SK-N-SH (cell line): ENCODE data around the gene DNAH14. TPM values are rescaled to one million over a fixed set of nuclear protein-coding genes. Genes with fewer than 3 reads are reported as not detected.

Experiments
- CTCF ChIA-PET: fragments of 300-600, 350-600 bp; formaldehyde crosslinking; extraction: SDS; loops from one replicate; lab custom pipeline; 2021; lab: Yijun Ruan, JAX
- POLR2A ChIA-PET: fragments of 350-600 bp; sonication (Branson Sonifier 250); formaldehyde crosslinking; extraction: SDS; loops from one replicate; lab custom pipeline; 2020; ENCODE audit warnings: antibody characterized with exemption, inconsistent platforms; lab: Yijun Ruan, JAX
- DNase-seq: peaks from one replicate; pipeline ENCODE4 v3.0.0; 2012
- H2AFZ ChIP-seq: fragments of 200-600 bp; sonication (generic); 2 replicates; pipeline ENCODE4 v1.8.1; 2016; ENCODE audit warnings: antibody characterized with exemption, mild to moderate bottlenecking, low read depth
- H3F3A ChIP-seq: fragments of 200-600 bp; sonication (generic); replicated peaks from 2 replicates; pipeline ENCODE3; 2016; ENCODE audit warnings: antibody characterized with exemption, mild to moderate bottlenecking; ENCODE audit not compliant: insufficient read depth
- H3K27ac ChIP-seq, 2 experiments: fragments of 200-500 bp in 1 of 2; fragments of 200-600 bp in 1 of 2; sonication (Bioruptor generic) in 1 of 2; sonication (generic), shearing (Covaris generic) in 1 of 2; 2 replicates each; pipeline versions ENCODE4 v1.5.1 to v1.6.1; 2014 to 2016; ENCODE audit warnings: low read depth in 2 of 2, inconsistent platforms in 1 of 2, low read length in 1 of 2, mild to moderate bottlenecking in 1 of 2, mixed read lengths in 1 of 2
- H3K27me3 ChIP-seq: fragments of 200-600 bp; sonication (generic), shearing (Covaris generic); 2 replicates; pipeline ENCODE4 v1.6.1; 2016; ENCODE audit warnings: mixed run types; ENCODE audit not compliant: insufficient read depth
- H3K36me3 ChIP-seq, 2 experiments: fragments of 200-500 bp in 1 of 2; fragments of 200-600 bp in 1 of 2; sonication (Bioruptor generic) in 1 of 2; sonication (generic) in 1 of 2; replicated peaks in 1 of 2; 2 replicates each; pipeline versions ENCODE3 to v1.5.1; 2014 to 2016; ENCODE audit warnings: low read length in 1 of 2, mild to moderate bottlenecking in 1 of 2; ENCODE audit not compliant: insufficient read depth in 2 of 2, control insufficient read depth in 1 of 2
- H3K4me1 ChIP-seq, 2 experiments: fragments of 200-500 bp in 1 of 2; fragments of 200-600 bp in 1 of 2; sonication (Bioruptor generic) in 1 of 2; sonication (generic), shearing (Covaris generic) in 1 of 2; 2 replicates each; pipeline versions ENCODE4 v1.5.1 to v1.6.1; 2014 to 2016; ENCODE audit warnings: low read depth in 1 of 2, low read length in 1 of 2, mixed run types in 1 of 2; ENCODE audit not compliant: insufficient read depth in 2 of 2, control insufficient read depth in 1 of 2
- H3K4me2 ChIP-seq: fragments of 200-600 bp; sonication (generic), shearing (Covaris generic); 2 replicates; pipeline ENCODE4 v1.6.1; 2017; ENCODE audit warnings: mixed run types
- H3K4me3 ChIP-seq, 2 experiments: fragments of 200-500 bp in 1 of 2; fragments of 200-600 bp in 1 of 2; sonication (Bioruptor generic) in 1 of 2; sonication (generic), shearing (Covaris generic) in 1 of 2; 2 replicates each; pipeline versions ENCODE4 v1.5.1 to v1.8.1; 2014 to 2016; ENCODE audit warnings: low read depth in 2 of 2, inconsistent platforms in 1 of 2, low read length in 1 of 2, mild to moderate bottlenecking in 1 of 2, mixed read lengths in 1 of 2, moderate library complexity in 1 of 2
- H3K79me2 ChIP-seq: fragments of 200-600 bp; sonication (generic); 2 replicates; pipeline ENCODE4 v1.8.1; 2017; ENCODE audit warnings: mild to moderate bottlenecking; ENCODE audit not compliant: insufficient read depth
- H3K9ac ChIP-seq: fragments of 200-600 bp; sonication (generic); 2 replicates; pipeline ENCODE4 v1.6.1; 2017; ENCODE audit warnings: mixed run types
- H3K9me2 ChIP-seq: fragments of 200-600 bp; sonication (generic); 2 replicates; pipeline ENCODE4 v1.6.1; 2017; ENCODE audit warnings: mixed run types
- H3K9me3 ChIP-seq: fragments of 200-600 bp; sonication (generic); 2 replicates; pipeline ENCODE4 v1.6.1; 2017; ENCODE audit warnings: mixed run types, mild to moderate bottlenecking, moderate library complexity
- H4K20me1 ChIP-seq: fragments of 200-600 bp; sonication (generic); 2 replicates; pipeline ENCODE4 v1.6.1; 2017; ENCODE audit warnings: mild to moderate bottlenecking, mixed run types; ENCODE audit not compliant: insufficient read depth
- CHD2 ChIP-seq: fragments of 150-350 bp; IDR thresholded peaks from 2 replicates; pipeline ENCODE4 v1.6.1; 2018; ENCODE audit warnings: low read length; ENCODE audit not compliant: partially characterized antibody
- CTCF ChIP-seq: fragments of 200-600 bp; sonication (generic); IDR thresholded peaks from 2 replicates; pipeline ENCODE4 v1.6.1; 2017; ENCODE audit warnings: antibody characterized with exemption, mild to moderate bottlenecking, moderate library complexity
- ELF1 ChIP-seq: IDR thresholded peaks from 2 replicates; pipeline ENCODE4 v1.4.0; 2012
- EP300 ChIP-seq, 2 experiments: IDR thresholded peaks; 2 replicates each; pipeline versions ENCODE4 v1.4.0 to v1.6.1; 2012; ENCODE audit warnings: borderline replicate concordance in 1 of 2, low read depth in 1 of 2, low read length in 1 of 2
- EZH2phosphoT487 ChIP-seq: fragments of 200-600 bp; sonication (generic); IDR thresholded peaks from 2 replicates; pipeline ENCODE4 v1.6.1; 2017; ENCODE audit warnings: low read depth, mixed run types, mild to moderate bottlenecking, antibody characterized with exemption, moderate library complexity, borderline replicate concordance
- FOSL2 ChIP-seq: IDR thresholded peaks from 2 replicates; pipeline ENCODE4 v1.4.0; 2012; ENCODE audit warnings: low read depth, mild to moderate bottlenecking, moderate library complexity, borderline replicate concordance
- FOXM1 ChIP-seq: IDR thresholded peaks from 2 replicates; pipeline ENCODE4 v1.4.0; 2012; ENCODE audit warnings: low read depth, mild to moderate bottlenecking
- GATA2 ChIP-seq: sonication (generic); formaldehyde crosslinking; IDR thresholded peaks from 2 replicates; pipeline ENCODE4 v1.5.0; 2020; ENCODE audit warnings: mild to moderate bottlenecking, missing genetic modification reagents
- NFIC ChIP-seq: IDR thresholded peaks from 2 replicates; pipeline ENCODE4 v1.4.0; 2012; ENCODE audit warnings: borderline replicate concordance
- PBX3 ChIP-seq: IDR thresholded peaks from 2 replicates; pipeline ENCODE4; 2012
- POLR2AphosphoS5 ChIP-seq: IDR thresholded peaks from 2 replicates; pipeline ENCODE4 v1.6.1; 2012; ENCODE audit warnings: low read depth, low read length
- RCOR1 ChIP-seq: fragments of 150-350 bp; IDR thresholded peaks from 2 replicates; pipeline ENCODE4 v1.6.1; 2017; ENCODE audit warnings: antibody characterized with exemption, low read length
- REST ChIP-seq: IDR thresholded peaks from 2 replicates; pipeline ENCODE4 v1.6.1; 2012; ENCODE audit warnings: mild to moderate bottlenecking, low read depth, low read length, moderate library complexity
- RFX5 ChIP-seq: IDR thresholded peaks from 2 replicates; pipeline ENCODE4 v1.6.1; 2012; ENCODE audit warnings: mild to moderate bottlenecking, improper control_type of control experiment, low read length
- RXRA ChIP-seq: IDR thresholded peaks from 2 replicates; pipeline ENCODE4 v1.4.0; 2012; ENCODE audit warnings: low read depth, mild to moderate bottlenecking, borderline replicate concordance
- SMC3 ChIP-seq: IDR thresholded peaks from 2 replicates; pipeline ENCODE4 v1.6.1; 2012; ENCODE audit warnings: low read depth, low read length, improper control_type of control experiment
- TEAD4 ChIP-seq: IDR thresholded peaks from 2 replicates; pipeline ENCODE4 v1.4.0; 2012; ENCODE audit warnings: mild to moderate bottlenecking, borderline replicate concordance; ENCODE audit not compliant: insufficient read depth
- USF1 ChIP-seq: IDR thresholded peaks from 2 replicates; pipeline ENCODE4 v1.4.0; 2012; ENCODE audit warnings: low read depth, borderline replicate concordance
- WGBS: methylation state at CpG from one replicate; pipeline ENCODE4 v1.1.6; 2017; ENCODE audit warnings: low lambda C conversion rate; 5-methylcytosine and 5-hydroxymethylcytosine counted together
- polyA plus RNA-seq, 3 experiments: library from polyadenylated mRNA; depleted of rRNA; stranded (reverse); fragments of >200 nt; gene quantifications; 2 replicates each; pipeline ENCODE4 v1.2.3, GENCODE V29; 2012
- TF ChIP-seq, protein P1 (sequence below): IDR thresholded peaks from 2 replicates; pipeline ENCODE4 v1.4.0; 2012; ENCODE audit warnings: low read depth, borderline replicate concordance

Gene DNAH14
- polyA plus RNA-seq, 1 of the 3 experiments (the other 2 are of a cell fraction) = 8.0 TPM

GRCh38 chr1:225097175-225097574, 167.7 kb downstream of the DNAH14 start:
- H3K9me2 ChIP-seq = no peaks in the 10 kb centered on the region
- POLR2A ChIA-PET = no interaction called here
- 76% methylated on average over 3 of the region's 3 CpGs for WGBS
- H2AFZ ChIP-seq = no peak overlapping the region
- no peaks in the 10 kb centered on the region for H4K20me1 ChIP-seq
- no peaks in the 10 kb centered on the region for H3K36me3 ChIP-seq
- H3K79me2 ChIP-seq = no peaks in the 10 kb centered on the region
- H3K9me3 ChIP-seq = 0 out of 2 replicates have a peak, but pooled peaks cover 10% of the 10 kb centered on the region
- no peak overlapping the region for H3K9ac ChIP-seq
- H3K4me1 ChIP-seq = no peaks in the 10 kb centered on the region
- no peaks in the 10 kb centered on the region for H3F3A ChIP-seq
- H3K27me3 ChIP-seq = no peaks in the 10 kb centered on the region
- TF ChIP-seq POLR2AphosphoS5 (no peak), RXRA (no peak), GATA2 (no peak), EP300 (IDR thresholded peaks at IDR 0.05; ENCODE audit: borderline replicate concordance in 1 of 2, low read depth in 1 of 2, low read length in 1 of 2) (no peak), TEAD4 (no peak), ELF1 (no peak), FOSL2 (no peak), USF1 (no peak), REST (no peak), CHD2 (no peak), RFX5 (no peak), SMC3 (no peak), CTCF (no peak), NFIC (no peak), RCOR1 (no peak), EZH2phosphoT487 (no peak), PBX3 (no peak), FOXM1 (no peak)
- TF ChIP-seq, protein P1, sequence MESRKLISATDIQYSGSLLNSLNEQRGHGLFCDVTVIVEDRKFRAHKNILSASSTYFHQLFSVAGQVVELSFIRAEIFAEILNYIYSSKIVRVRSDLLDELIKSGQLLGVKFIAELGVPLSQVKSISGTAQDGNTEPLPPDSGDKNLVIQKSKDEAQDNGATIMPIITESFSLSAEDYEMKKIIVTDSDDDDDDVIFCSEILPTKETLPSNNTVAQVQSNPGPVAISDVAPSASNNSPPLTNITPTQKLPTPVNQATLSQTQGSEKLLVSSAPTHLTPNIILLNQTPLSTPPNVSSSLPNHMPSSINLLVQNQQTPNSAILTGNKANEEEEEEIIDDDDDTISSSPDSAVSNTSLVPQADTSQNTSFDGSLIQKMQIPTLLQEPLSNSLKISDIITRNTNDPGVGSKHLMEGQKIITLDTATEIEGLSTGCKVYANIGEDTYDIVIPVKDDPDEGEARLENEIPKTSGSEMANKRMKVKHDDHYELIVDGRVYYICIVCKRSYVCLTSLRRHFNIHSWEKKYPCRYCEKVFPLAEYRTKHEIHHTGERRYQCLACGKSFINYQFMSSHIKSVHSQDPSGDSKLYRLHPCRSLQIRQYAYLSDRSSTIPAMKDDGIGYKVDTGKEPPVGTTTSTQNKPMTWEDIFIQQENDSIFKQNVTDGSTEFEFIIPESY = no peak
- no peak for DNase-seq
- no peak overlapping the region for H3K4me2 ChIP-seq
- CTCF ChIA-PET = no interaction called here
- no peak overlapping the region for H3K27ac ChIP-seq
- no peak overlapping the region for H3K4me3 ChIP-seq
